ENCODE results near the gene PCARE.

DNA sequence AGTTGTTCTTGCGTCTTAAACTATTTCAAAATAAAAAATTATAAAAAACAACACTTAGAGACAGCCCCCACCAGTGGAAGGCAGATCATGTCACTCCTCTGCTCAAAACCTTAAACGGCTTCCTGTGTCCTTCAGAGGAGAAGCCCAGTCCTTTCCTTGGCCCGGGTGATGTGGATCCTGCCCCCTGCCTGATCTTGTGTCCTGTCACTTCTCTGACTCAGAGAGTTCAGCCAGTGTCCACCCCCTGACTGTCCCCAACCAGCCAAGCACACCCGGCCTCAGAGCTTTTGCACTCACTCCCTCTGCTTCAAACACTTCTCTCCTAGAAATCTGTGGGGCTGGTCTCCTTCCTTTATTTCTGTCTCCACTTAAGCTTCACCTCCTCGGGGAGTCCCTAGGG is 57.8 kb downstream of the PCARE start:
- TF ChIP-seq, protein P1, sequence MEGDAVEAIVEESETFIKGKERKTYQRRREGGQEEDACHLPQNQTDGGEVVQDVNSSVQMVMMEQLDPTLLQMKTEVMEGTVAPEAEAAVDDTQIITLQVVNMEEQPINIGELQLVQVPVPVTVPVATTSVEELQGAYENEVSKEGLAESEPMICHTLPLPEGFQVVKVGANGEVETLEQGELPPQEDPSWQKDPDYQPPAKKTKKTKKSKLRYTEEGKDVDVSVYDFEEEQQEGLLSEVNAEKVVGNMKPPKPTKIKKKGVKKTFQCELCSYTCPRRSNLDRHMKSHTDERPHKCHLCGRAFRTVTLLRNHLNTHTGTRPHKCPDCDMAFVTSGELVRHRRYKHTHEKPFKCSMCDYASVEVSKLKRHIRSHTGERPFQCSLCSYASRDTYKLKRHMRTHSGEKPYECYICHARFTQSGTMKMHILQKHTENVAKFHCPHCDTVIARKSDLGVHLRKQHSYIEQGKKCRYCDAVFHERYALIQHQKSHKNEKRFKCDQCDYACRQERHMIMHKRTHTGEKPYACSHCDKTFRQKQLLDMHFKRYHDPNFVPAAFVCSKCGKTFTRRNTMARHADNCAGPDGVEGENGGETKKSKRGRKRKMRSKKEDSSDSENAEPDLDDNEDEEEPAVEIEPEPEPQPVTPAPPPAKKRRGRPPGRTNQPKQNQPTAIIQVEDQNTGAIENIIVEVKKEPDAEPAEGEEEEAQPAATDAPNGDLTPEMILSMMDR (IDR thresholded peaks at IDR 0.05) = no peak
- no peak for TF ChIP-seq POLR2A (IDR thresholded peaks at IDR 0.05)

Measured in right lobe of liver (tissue), 4 donors.